Sigmoid colon (tissue), 7 donors: ENCODE results near the gene NFIA. TPM values are rescaled to one million over a fixed set of nuclear protein-coding genes. Genes with fewer than 3 reads are reported as not detected.
A peak's percentile ranks its signal among the peaks of the same experiment; 100 is the strongest.

Experiments
- DNase-seq: peaks from one replicate; pipeline ENCODE4 v3.0.0-alpha.2; 2019
- H3K27ac ChIP-seq, 4 donors: fragments of 200-600 bp; sonication (generic); one replicate each; pipeline ENCODE4 v1.5.1; 2016 to 2019; ENCODE audit warnings: mild to moderate bottlenecking in 1 of 4
- H3K27me3 ChIP-seq, 3 donors: fragments of 200-600 bp; sonication (generic); one replicate each; pipeline ENCODE4 v1.5.1; 2019; ENCODE audit warnings: mild to moderate bottlenecking in 1 of 3
- H3K36me3 ChIP-seq, 4 donors: fragments of 200-600 bp; sonication (generic); one replicate each; pipeline ENCODE4 v1.5.1; 2016 to 2019
- H3K4me1 ChIP-seq, 4 donors: fragments of 200-600 bp; sonication (generic); one replicate each; pipeline ENCODE4 v1.5.1; 2017 to 2019
- H3K4me3 ChIP-seq, 4 donors: fragments of 200-600 bp; sonication (generic); one replicate each; pipeline ENCODE4 v1.5.1; 2017 to 2019; ENCODE audit warnings: mild to moderate bottlenecking in 2 of 4, moderate library complexity in 1 of 4
- H3K9me3 ChIP-seq, 4 donors: fragments of 200-600 bp in 3 of 4; sonication (generic) in 3 of 4; one replicate each; pipeline versions ENCODE4 v1.5.1 to v1.6.1; 2013 to 2019
- EP300 ChIP-seq, 4 donors: sonication (generic); formaldehyde crosslinking; IDR thresholded peaks; one replicate each; pipeline ENCODE4 v1.6.1; 2017; ENCODE audit warnings: antibody characterized with exemption in 4 of 4
- POLR2A ChIP-seq, 2 donors: fragments of 450-650 bp; IDR thresholded peaks; one replicate each; pipeline ENCODE4 v1.6.1; 2016; ENCODE audit warnings: antibody characterized with exemption in 2 of 2, mild to moderate bottlenecking in 2 of 2, moderate library complexity in 2 of 2
- POLR2AphosphoS5 ChIP-seq, 4 donors: sonication (generic); formaldehyde crosslinking; IDR thresholded peaks; one replicate each; pipeline ENCODE4 v1.6.1; 2017; ENCODE audit warnings: antibody characterized with exemption in 4 of 4
- WGBS, 2 donors: extraction: QIAGEN DNeasy Blood & Tissue Kit; methylation state at CpG; one replicate each; pipeline ENCODE4 v1.1.7; 2013; 5-methylcytosine and 5-hydroxymethylcytosine counted together
- intact Hi-C: fragments of 100-400 bp; cut with DNase I; formaldehyde crosslinking; loops from one replicate; pipeline ENCODE4 v1.15.1; 2023
- polyA plus RNA-seq, 3 donors: library from polyadenylated mRNA; stranded (reverse); fragments of 200-250 nt; gene quantifications; one replicate each; pipeline ENCODE4 v1.2.3, GENCODE V29; 2013
- total RNA-seq, 4 donors: library from RNA; depleted of rRNA; stranded (reverse); fragments of >200 nt; gene quantifications; one replicate each; pipeline ENCODE4 v1.1.0, GENCODE V29; 2016
- TF ChIP-seq, protein P1 (sequence below), 4 experiments: fragments of 450-650 bp in 3 of 4; fragments of 200-600 bp in 1 of 4; IDR thresholded peaks; one replicate each; pipeline ENCODE4 v1.5.1; 2016 to 2019; ENCODE audit warnings: antibody characterized with exemption in 4 of 4, mild to moderate bottlenecking in 3 of 4, moderate library complexity in 2 of 4
- donor health status: healthy with polysubstance abuse.
- donor health status: Bipolar disorder and iron deficiency.
- donor health status: healthy.

The NFIA gene
- total and polyA plus RNA-seq, 7 donors, result 2.3 to 154 (median 79.7) TPM

DNA sequence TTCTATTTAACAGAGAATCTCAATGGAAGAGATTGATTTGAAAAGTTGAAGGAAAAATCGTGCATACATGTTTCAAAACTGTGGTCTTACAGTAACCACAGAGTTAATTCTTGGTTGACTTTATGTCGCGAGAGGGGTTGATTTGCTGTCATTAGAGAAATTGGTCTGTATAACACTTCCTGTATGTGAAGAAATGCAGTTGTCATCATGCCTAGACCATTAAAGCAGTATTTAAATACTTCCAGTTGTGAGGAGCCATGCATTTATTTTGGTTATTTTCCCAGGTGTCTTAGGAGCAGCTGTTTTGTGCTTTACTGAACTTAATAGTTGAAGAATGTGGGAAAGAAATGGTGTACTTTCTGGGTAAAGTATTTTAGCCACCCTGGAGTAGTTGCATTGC, 76.2 kb downstream of the NFIA start:
- Histone ChIP-seq H3K27ac (peak overlapping the region in 3 of 4 donors; percentile 68 to 70 (median 69)), H3K4me1 (peaks cover 0 to 73% (median 67%) of the 10 kb centered on the region in 4 donors), H3K27me3 (no peaks in the 10 kb centered on the region), H3K9me3 (no peaks in the 10 kb centered on the region), H3K36me3 (no peaks in the 10 kb centered on the region), H3K4me3 (no peak overlapping the region)
- intact Hi-C loops, result loop anchor here (10.0 kb wide), 1 partner anchor 74 kb away; the partner anchor contains the start of gene NFIA
- DNase-seq, result no peak
- TF ChIP-seq POLR2AphosphoS5 (IDR thresholded peaks at IDR 0.05) (no peak), EP300 (IDR thresholded peaks at IDR 0.05) (no peak), POLR2A (IDR thresholded peaks at IDR 0.05) (no peak)
- TF ChIP-seq, protein P1, sequence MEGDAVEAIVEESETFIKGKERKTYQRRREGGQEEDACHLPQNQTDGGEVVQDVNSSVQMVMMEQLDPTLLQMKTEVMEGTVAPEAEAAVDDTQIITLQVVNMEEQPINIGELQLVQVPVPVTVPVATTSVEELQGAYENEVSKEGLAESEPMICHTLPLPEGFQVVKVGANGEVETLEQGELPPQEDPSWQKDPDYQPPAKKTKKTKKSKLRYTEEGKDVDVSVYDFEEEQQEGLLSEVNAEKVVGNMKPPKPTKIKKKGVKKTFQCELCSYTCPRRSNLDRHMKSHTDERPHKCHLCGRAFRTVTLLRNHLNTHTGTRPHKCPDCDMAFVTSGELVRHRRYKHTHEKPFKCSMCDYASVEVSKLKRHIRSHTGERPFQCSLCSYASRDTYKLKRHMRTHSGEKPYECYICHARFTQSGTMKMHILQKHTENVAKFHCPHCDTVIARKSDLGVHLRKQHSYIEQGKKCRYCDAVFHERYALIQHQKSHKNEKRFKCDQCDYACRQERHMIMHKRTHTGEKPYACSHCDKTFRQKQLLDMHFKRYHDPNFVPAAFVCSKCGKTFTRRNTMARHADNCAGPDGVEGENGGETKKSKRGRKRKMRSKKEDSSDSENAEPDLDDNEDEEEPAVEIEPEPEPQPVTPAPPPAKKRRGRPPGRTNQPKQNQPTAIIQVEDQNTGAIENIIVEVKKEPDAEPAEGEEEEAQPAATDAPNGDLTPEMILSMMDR (IDR thresholded peaks at IDR 0.05), result no peak
- WGBS, 2 donors, result 42 to 76% methylated on average over 3 of the region's 3 CpGs

DNA sequence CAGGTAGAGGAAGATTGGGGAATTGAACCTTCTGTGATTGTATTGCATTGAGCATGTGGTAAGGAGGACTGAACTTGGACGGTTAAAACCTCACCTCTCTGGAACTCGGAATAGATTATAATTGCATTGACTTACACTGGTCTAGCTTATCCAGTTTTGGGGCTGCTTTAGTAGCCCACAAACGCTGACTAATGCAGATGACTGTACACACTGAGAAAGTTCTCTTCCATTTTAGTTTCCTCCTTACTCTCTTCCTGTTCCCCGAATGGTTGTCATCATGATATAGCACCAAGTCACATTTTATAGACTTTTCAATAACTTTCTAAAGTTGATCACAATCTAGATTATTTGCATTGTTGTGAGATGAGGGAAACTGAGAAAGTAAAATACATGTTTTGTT, 78.2 kb downstream of the NFIA start:
- WGBS, 2 donors, result 82 to 87% methylated on average over 4 of the region's 4 CpGs
- H3K4me1 ChIP-seq, result peaks cover 0 to 74% (median 65%) of the 10 kb centered on the region in 4 donors
- intact Hi-C loops, result no loop called here
- no peak for DNase-seq
- no peaks in the 10 kb centered on the region for H3K36me3 ChIP-seq
- TF ChIP-seq, protein P1 (IDR thresholded peaks at IDR 0.05), result no peak
- TF ChIP-seq POLR2A (IDR thresholded peaks at IDR 0.05), result no peak
- no peak for TF ChIP-seq EP300 (IDR thresholded peaks at IDR 0.05)
- no peak for TF ChIP-seq POLR2AphosphoS5 (IDR thresholded peaks at IDR 0.05)
- no peaks in the 10 kb centered on the region for H3K27me3 ChIP-seq
- no peak overlapping the region for H3K27ac ChIP-seq
- H3K4me3 ChIP-seq, result no peak overlapping the region
- no peaks in the 10 kb centered on the region for H3K9me3 ChIP-seq

DNA sequence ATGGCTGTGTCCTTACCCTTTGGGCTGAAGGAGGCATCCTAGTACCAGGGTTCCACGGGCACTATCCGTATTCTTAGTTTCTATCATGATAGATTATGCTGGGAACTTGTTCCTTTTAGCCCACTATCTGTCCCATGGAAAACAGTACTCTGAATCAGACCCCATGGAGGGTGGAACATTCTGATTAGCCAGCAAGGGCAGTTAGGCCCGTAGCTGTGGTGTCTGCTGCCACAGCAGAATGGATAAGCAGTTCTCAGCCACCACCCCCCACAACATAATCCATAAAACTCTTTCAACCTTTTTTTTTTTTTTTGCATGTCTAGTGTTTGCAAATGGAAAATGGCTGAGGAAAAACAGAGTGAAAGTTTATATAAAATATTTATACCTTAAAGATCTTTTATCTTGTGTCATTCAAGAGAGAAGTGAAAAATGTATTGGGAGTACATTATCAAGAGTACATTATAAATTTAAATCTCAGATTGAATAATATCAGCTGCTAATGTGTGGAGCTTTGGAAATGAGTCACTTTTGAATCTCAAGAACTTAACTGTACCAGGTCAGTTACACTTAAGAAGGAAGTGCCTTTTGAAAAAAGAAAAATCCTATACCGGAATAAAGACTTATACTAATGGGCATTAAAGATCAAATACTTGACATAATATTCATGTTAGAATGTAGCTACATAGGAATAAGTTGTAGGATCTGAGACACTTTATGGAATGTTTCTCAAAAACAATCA, 80.3 kb downstream of the NFIA start:
- no peak for DNase-seq
- Histone ChIP-seq H3K27ac (peak overlapping the region in 2 of 4 donors; percentile 10 to 15), H3K27me3 (no peaks in the 10 kb centered on the region), H3K9me3 (no peaks in the 10 kb centered on the region), H3K4me1 (peaks cover 0 to 63% (median 54%) of the 10 kb centered on the region in 4 donors), H3K36me3 (no peaks in the 10 kb centered on the region), H3K4me3 (no peak overlapping the region)
- TF ChIP-seq, protein P1 (IDR thresholded peaks at IDR 0.05), result no peak
- no peak for TF ChIP-seq POLR2AphosphoS5 (IDR thresholded peaks at IDR 0.05)
- TF ChIP-seq POLR2A (IDR thresholded peaks at IDR 0.05), result no peak
- TF ChIP-seq EP300 (IDR thresholded peaks at IDR 0.05), result no peak
- 90 to 91% methylated on average over 4 of the region's 4 CpGs for WGBS, 2 donors
- intact Hi-C loops, result no loop called here

DNA sequence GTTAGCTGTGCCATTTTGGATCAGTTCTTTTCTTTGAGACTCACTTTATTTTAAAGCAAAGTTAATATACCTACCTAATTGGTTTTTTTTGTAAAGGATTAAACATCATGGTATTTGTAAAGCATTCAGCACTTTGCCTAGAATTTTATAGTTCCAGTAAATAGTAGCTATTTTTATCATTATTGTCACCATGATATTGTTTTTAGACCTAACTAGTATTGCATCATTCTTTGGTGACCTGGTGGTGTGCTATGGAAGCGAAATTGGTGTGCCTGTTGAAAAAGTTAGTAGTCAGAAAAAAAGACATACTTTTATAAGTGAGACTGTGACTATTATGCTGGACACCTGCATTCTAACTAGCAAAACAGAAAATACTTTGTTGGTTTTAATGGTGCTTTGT, 81.0 kb downstream of the NFIA start:
- H3K4me1 ChIP-seq, result peaks cover 0 to 63% (median 50%) of the 10 kb centered on the region in 4 donors
- no peaks in the 10 kb centered on the region for H3K9me3 ChIP-seq
- no peak for DNase-seq
- WGBS, 2 donors, result 83 to 91% methylated on average over 1 of the region's 1 CpG
- peak overlapping the region in 1 of 4 donors; percentile 30 for H3K27ac ChIP-seq
- TF ChIP-seq POLR2A (IDR thresholded peaks at IDR 0.05) (no peak), EP300 (IDR thresholded peaks at IDR 0.05) (no peak), POLR2AphosphoS5 (IDR thresholded peaks at IDR 0.05) (no peak)
- TF ChIP-seq, protein P1 (IDR thresholded peaks at IDR 0.05), result no peak
- H3K27me3 ChIP-seq, result no peaks in the 10 kb centered on the region
- intact Hi-C loops, result no loop called here
- H3K36me3 ChIP-seq, result no peaks in the 10 kb centered on the region
- no peak overlapping the region for H3K4me3 ChIP-seq
